ENCODE results near the gene PARL.

PARL gene

GRCh38 chr3:183811638-183812037 lies 73.0 kb downstream of the PARL start:
- H3K4me3 ChIP-seq (ENCODE audit: low read length) = no peak overlapping the region
- H4K20me1 ChIP-seq (ENCODE audit: insufficient read depth, low read length) = peaks cover 6% of the 10 kb centered on the region; the same call in 1 of the 2 replicates
- TF ChIP-seq CTCF (IDR thresholded peaks at IDR 0.05; ENCODE audit: low read depth, low read length) (no peak), EZH2phosphoT487 (IDR thresholded peaks at IDR 0.05; ENCODE audit: low read depth) (no peak)
- H3K36me3 ChIP-seq (replicated peaks; ENCODE audit: low read depth, low read length) = peaks cover 54% of the 10 kb centered on the region
- no peak overlapping the region for H3K27ac ChIP-seq (ENCODE audit: low read length)
- H3K4me2 ChIP-seq (ENCODE audit: low read length) = no peak overlapping the region
- no peaks in the 10 kb centered on the region for H3K9me3 ChIP-seq (ENCODE audit: insufficient read depth, low read length)
- no peaks in the 10 kb centered on the region for H3K27me3 ChIP-seq (ENCODE audit: low read depth, low read length)
- no peak overlapping the region for H3K9ac ChIP-seq (ENCODE audit: low read length)
- H2AFZ ChIP-seq (ENCODE audit: low read depth, low read length) = no peak overlapping the region
- peaks cover 12% of the 10 kb centered on the region for H3K4me1 ChIP-seq (ENCODE audit: low read length)
- H3K79me2 ChIP-seq (ENCODE audit: low read length) = no peaks in the 10 kb centered on the region

GRCh38 chr3:183810643-183811594 lies 73.8 kb downstream of the PARL start:
- H3K4me3 ChIP-seq (ENCODE audit: low read length) = no peak overlapping the region
- H2AFZ ChIP-seq (ENCODE audit: low read depth, low read length) = no peak overlapping the region
- no peak overlapping the region for H3K27ac ChIP-seq (ENCODE audit: low read length)
- peaks cover 9% of the 10 kb centered on the region for H3K4me1 ChIP-seq (ENCODE audit: low read length)
- H3K27me3 ChIP-seq (ENCODE audit: low read depth, low read length) = no peaks in the 10 kb centered on the region
- peaks cover 4% of the 10 kb centered on the region; the same call in 1 of the 2 replicates for H4K20me1 ChIP-seq (ENCODE audit: insufficient read depth, low read length)
- peaks cover 58% of the 10 kb centered on the region for H3K36me3 ChIP-seq (replicated peaks; ENCODE audit: low read depth, low read length)
- no peaks in the 10 kb centered on the region for H3K9me3 ChIP-seq (ENCODE audit: insufficient read depth, low read length)
- TF ChIP-seq CTCF (IDR thresholded peaks at IDR 0.05; ENCODE audit: low read depth, low read length) (no peak), EZH2phosphoT487 (IDR thresholded peaks at IDR 0.05; ENCODE audit: low read depth) (no peak)
- H3K4me2 ChIP-seq (ENCODE audit: low read length) = no peak overlapping the region
- H3K9ac ChIP-seq (ENCODE audit: low read length) = no peak overlapping the region
- H3K79me2 ChIP-seq (ENCODE audit: low read length) = no peaks in the 10 kb centered on the region

- no peak overlapping the region for H3K4me2 ChIP-seq (ENCODE audit: low read length)
- H3K9ac ChIP-seq (ENCODE audit: low read length) = no peak overlapping the region
- H3K4me3 ChIP-seq (ENCODE audit: low read length) = no peak overlapping the region
- H4K20me1 ChIP-seq (ENCODE audit: insufficient read depth, low read length) = no peaks in the 10 kb centered on the region
- TF ChIP-seq EZH2phosphoT487 (IDR thresholded peaks at IDR 0.05; ENCODE audit: low read depth) = no peak
- TF ChIP-seq CTCF (IDR thresholded peaks at IDR 0.05; ENCODE audit: low read depth, low read length) = no peak
- H2AFZ ChIP-seq (ENCODE audit: low read depth, low read length) = no peak overlapping the region
- peaks cover 63% of the 10 kb centered on the region for H3K36me3 ChIP-seq (replicated peaks; ENCODE audit: low read depth, low read length)
- H3K4me1 ChIP-seq (ENCODE audit: low read length) = no peaks in the 10 kb centered on the region
- H3K9me3 ChIP-seq (ENCODE audit: insufficient read depth, low read length) = no peaks in the 10 kb centered on the region
- H3K27ac ChIP-seq (ENCODE audit: low read length) = no peak overlapping the region
- H3K27me3 ChIP-seq (ENCODE audit: low read depth, low read length) = no peaks in the 10 kb centered on the region
- no peaks in the 10 kb centered on the region for H3K79me2 ChIP-seq (ENCODE audit: low read length)
Observed at GRCh38 chr3:183809270-183809669, 75.4 kb downstream of the PARL start.

- Histone ChIP-seq H3K9ac (ENCODE audit: low read length) (no peak overlapping the region), H3K27ac (ENCODE audit: low read length) (no peak overlapping the region), H2AFZ (ENCODE audit: low read depth, low read length) (no peak overlapping the region), H3K4me2 (ENCODE audit: low read length) (no peak overlapping the region), H3K36me3 (replicated peaks; ENCODE audit: low read depth, low read length) (peaks cover 71% of the 10 kb centered on the region), H3K4me1 (ENCODE audit: low read length) (no peaks in the 10 kb centered on the region), H4K20me1 (ENCODE audit: insufficient read depth, low read length) (no peaks in the 10 kb centered on the region), H3K79me2 (ENCODE audit: low read length) (no peaks in the 10 kb centered on the region), H3K9me3 (ENCODE audit: insufficient read depth, low read length) (no peaks in the 10 kb centered on the region), H3K4me3 (ENCODE audit: low read length) (no peak overlapping the region), H3K27me3 (ENCODE audit: low read depth, low read length) (no peaks in the 10 kb centered on the region)
- TF ChIP-seq CTCF (IDR thresholded peaks at IDR 0.05; ENCODE audit: low read depth, low read length) (no peak), EZH2phosphoT487 (IDR thresholded peaks at IDR 0.05; ENCODE audit: low read depth) (no peak)
Observed at GRCh38 chr3:183808355-183808754, 76.3 kb downstream of the PARL start.

Data from OCI-LY3 (cell line).